Omental fat pad (tissue), 4 donors: ENCODE measurements around the gene PRPS2. TPM values are rescaled to one million over a fixed set of nuclear protein-coding genes. Genes with fewer than 3 reads are reported as not detected.

Experiments
- ATAC-seq: fragments of 150-250 bp; one replicate; pipeline ENCODE4 v1.9.1; 2016; ENCODE audit warnings: mild to moderate bottlenecking, moderate library complexity; ENCODE audit not compliant: low FRiP score
- DNase-seq: peaks from one replicate; pipeline ENCODE4 v3.0.0-alpha.2; 2019; ENCODE audit warnings: low spot score
- total RNA-seq, 4 donors: library from RNA; depleted of rRNA; stranded (reverse); fragments of >200 nt; gene quantifications; one replicate each; pipeline ENCODE4 v1.1.0, GENCODE V29; 2016
- TF ChIP-seq, protein P1 (sequence below), 3 donors: fragments of 450-650 bp; IDR thresholded peaks; one replicate each; pipeline ENCODE4 v1.5.1; 2016 to 2017; ENCODE audit warnings: antibody characterized with exemption in 3 of 3, mild to moderate bottlenecking in 3 of 3, moderate library complexity in 2 of 3

PRPS2 gene
- total RNA-seq, 4 donors from 2014 or later: 13.0 to 23.5 (median 19.4) TPM

DNA sequence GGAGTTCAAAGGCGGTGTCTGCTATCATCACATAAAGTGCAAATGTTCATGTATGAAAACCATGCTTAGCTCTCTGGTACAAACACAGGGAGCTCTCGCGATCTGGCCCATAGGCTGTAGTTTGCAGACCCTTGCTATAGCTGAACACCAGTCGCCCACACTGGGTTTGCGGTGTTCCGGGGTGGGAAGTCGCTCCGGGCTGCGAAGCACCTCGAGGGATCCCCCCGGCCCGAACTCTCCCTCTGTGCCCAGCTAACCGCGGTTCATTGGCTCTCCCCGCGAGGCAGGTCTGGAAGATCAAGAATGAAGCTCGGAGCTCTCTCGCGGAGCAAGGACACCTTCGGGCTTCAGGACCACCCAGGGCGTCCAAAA lies 341 bp upstream of the PRPS2 start:
- TF ChIP-seq, protein P1, sequence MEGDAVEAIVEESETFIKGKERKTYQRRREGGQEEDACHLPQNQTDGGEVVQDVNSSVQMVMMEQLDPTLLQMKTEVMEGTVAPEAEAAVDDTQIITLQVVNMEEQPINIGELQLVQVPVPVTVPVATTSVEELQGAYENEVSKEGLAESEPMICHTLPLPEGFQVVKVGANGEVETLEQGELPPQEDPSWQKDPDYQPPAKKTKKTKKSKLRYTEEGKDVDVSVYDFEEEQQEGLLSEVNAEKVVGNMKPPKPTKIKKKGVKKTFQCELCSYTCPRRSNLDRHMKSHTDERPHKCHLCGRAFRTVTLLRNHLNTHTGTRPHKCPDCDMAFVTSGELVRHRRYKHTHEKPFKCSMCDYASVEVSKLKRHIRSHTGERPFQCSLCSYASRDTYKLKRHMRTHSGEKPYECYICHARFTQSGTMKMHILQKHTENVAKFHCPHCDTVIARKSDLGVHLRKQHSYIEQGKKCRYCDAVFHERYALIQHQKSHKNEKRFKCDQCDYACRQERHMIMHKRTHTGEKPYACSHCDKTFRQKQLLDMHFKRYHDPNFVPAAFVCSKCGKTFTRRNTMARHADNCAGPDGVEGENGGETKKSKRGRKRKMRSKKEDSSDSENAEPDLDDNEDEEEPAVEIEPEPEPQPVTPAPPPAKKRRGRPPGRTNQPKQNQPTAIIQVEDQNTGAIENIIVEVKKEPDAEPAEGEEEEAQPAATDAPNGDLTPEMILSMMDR (IDR thresholded peaks at IDR 0.05): no peak

DNA sequence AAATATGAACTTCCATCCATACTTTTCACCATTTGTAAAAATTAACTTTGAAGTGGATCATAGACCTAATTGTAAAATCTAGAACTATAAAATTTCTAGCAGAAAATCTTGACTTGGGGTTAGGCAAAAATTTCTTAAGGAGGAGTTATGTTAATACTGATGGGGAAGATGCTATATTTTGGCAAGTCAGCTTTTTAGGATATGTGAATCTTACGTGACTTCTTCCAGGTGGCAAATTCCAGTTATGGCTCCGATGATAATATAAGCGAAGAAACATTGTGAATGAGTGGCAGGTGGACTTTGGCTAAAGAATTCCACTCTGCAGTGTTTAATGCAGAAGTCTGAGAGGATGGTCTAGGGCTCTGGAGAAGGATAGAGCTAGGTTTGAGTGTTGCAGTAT lies 1.5 kb downstream of the PRPS2 start:
- ATAC-seq: no peak
- TF ChIP-seq, protein P1 (IDR thresholded peaks at IDR 0.05): no peak
- DNase-seq: no peak

More for the DNA sequence above, 341 bp upstream of the PRPS2 start:
- ATAC-seq (peak; percentile 27), DNase-seq (no peak)

DNA sequence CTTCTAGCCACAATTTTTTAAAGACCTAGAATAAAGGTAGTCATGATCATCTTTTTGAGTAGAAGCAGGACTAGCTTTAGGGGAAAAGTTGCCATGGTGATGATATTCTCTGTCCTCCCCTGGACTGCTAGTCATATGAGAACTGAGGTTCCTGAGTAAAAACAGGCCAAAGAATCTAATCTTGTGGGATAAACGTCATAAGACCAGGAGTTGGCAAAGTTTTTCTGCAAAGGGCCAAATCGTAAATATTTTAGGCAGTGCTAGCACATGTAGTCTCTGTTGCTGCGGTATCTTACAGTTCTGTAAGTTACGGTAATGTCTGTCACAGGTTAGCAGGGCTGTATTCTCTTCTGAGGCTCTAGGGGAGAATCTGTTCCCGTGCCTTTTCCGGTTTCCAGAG lies 3.4 kb downstream of the PRPS2 start:
- DNase-seq (no peak), ATAC-seq (no peak)
- TF ChIP-seq, protein P1 (IDR thresholded peaks at IDR 0.05): no peak

DNA sequence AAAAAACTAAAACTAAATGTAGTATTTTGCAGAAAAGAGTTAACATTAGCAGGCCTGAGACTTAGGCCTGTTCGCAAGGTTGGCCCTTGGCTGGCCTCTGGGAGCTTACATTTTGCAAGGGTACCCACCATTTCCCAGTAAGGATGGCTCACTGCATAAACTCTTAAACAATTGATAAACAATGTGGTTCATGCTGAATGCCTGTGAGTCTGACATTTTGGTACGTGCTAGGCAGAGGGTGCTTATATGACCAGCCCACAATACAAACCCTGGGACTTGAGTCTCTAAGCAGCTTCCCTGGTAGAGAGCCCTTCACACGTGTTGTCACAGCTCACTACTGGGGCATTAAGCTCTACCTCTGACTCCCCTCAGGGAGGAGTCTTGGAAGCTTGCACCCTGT lies 7.4 kb downstream of the PRPS2 start:
- TF ChIP-seq, protein P1 (IDR thresholded peaks at IDR 0.05): no peak
- no peak for ATAC-seq
- DNase-seq: no peak

DNA sequence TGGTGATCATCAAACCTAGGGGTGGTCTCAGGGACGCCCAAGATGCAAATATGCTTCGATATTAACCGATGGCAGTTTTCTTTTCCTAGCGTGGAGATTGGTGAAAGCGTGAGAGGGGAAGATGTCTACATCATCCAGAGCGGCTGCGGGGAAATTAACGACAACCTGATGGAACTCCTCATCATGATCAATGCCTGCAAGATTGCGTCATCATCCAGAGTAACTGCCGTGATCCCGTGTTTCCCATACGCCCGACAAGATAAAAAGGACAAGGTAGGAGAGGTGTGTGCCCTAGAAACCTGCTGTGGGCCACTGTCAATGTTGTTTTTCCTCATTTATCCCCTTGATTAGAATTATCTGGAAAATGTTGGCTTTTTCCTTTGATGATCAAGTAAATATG lies 7.9 kb downstream of the PRPS2 start:
- TF ChIP-seq, protein P1 (IDR thresholded peaks at IDR 0.05): no peak
- DNase-seq: no peak
- ATAC-seq: no peak

DNA sequence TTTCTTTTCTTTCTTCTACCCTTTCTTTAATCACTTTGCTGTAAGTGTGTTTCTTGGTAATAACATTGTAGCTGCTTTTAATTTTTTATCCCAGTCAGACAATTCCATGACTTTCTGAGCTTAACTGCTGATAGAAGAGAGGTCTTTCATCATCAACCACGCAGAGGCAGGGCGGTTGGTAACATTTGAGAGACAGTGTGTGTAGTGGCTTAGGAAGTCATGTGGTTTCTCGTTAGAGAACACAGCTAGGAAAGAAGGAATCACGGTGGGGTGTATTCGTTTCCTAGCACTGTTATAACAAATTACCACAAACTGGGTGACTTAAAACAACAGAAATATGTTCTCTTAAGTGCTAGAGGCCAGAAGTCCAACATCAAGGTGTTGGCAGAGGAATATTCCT lies 11.5 kb downstream of the PRPS2 start:
- DNase-seq (no peak), ATAC-seq (no peak)
- TF ChIP-seq, protein P1 (IDR thresholded peaks at IDR 0.05): no peak

DNA sequence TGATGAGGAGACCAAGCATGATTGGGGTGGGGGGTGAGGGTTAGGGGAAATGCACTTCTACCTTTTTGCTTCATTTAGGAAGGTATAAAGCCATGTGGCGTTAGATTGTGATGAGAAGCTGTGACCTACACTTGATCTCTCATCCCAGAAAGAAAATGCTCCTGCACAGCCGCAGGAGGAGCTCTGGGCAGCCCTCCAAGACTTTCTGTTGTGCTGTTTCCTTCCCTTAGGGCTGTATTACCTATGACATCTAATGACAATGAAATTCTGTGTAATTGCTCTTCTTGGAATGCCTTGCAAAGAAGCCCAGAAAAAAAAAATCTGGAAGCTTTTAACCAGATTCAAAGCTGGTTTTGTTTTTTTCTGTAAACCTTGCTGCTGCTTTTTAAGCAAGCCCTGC lies 13.4 kb downstream of the PRPS2 start:
- ATAC-seq (no peak), DNase-seq (no peak)
- TF ChIP-seq, protein P1 (IDR thresholded peaks at IDR 0.05): no peak
